Heart left ventricle (tissue), 13 donors: Measurements from ENCODE around the gene TIGD2.

Source experiments
- CTCF ChIP-seq, 12 donors: fragments of 200-600 bp; sonication (generic) in 4 of 12; IDR thresholded peaks; one replicate each; pipeline versions ENCODE4 v1.5.0 to v1.8.0; 2018 to 2022; ENCODE audit warnings: antibody characterized with exemption in 12 of 12, mild to moderate bottlenecking in 5 of 12
- POLR2A ChIP-seq, 2 donors: fragments of 450-650 bp; IDR thresholded peaks; one replicate each; pipeline ENCODE4 v1.6.1; 2017; ENCODE audit warnings: antibody characterized with exemption in 2 of 2, mild to moderate bottlenecking in 2 of 2, moderate library complexity in 2 of 2
- donor health status: ischemic (EF 13 %, LVEDD 7.1; RV severe dilation, severe dysfunction).
- donor health status: DM: no; HTN: yes; CAD: no.
- donor health status: DM: no; HTN: no; CAD: no.
- donor health status: ischemic (EF 25% LVEDD 6.9; RV normal size, moderate dysfunction).
- donor health status: ischemic (EF 25% LVEDD 5.7; RV mildly dilated, moderate dysfunction).
- donor health status: ischemic (EF 35%, LVEDD 5.7; RV mildly dilated, moderate dysfunction).
- donor health status: nonischemic (EF 11% LVEDD 7.7; RV severe dilation, severe dysfunction).
- donor health status: DM: yes; HTN: yes; CAD: no.
- donor health status: PGD.
- donor health status: ischemic (EF 29% LVEDD 5.4; RV normal size, mild dysfunction).
- donor health status: nonischemic (EF 23%, LVEDD 6.1; RV moderate dilation, normal function).

- TF ChIP-seq CTCF (IDR thresholded peaks at IDR 0.05) (no peak), POLR2A (IDR thresholded peaks at IDR 0.05) (no peak)
These were observed 10.5 kb upstream of the TIGD2 start for GRCh38 chr4:89100853-89101252.
